Globus pallidus (tissue), 1 donor: ENCODE results near the gene MEAK7.

Source experiments
- DNase-seq: peaks from one replicate; pipeline ENCODE4 v3.0.0-alpha.2; 2015; ENCODE audit warnings: low spot score

Gene MEAK7, protein sequence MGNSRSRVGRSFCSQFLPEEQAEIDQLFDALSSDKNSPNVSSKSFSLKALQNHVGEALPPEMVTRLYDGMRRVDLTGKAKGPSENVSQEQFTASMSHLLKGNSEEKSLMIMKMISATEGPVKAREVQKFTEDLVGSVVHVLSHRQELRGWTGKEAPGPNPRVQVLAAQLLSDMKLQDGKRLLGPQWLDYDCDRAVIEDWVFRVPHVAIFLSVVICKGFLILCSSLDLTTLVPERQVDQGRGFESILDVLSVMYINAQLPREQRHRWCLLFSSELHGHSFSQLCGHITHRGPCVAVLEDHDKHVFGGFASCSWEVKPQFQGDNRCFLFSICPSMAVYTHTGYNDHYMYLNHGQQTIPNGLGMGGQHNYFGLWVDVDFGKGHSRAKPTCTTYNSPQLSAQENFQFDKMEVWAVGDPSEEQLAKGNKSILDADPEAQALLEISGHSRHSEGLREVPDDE

DNA sequence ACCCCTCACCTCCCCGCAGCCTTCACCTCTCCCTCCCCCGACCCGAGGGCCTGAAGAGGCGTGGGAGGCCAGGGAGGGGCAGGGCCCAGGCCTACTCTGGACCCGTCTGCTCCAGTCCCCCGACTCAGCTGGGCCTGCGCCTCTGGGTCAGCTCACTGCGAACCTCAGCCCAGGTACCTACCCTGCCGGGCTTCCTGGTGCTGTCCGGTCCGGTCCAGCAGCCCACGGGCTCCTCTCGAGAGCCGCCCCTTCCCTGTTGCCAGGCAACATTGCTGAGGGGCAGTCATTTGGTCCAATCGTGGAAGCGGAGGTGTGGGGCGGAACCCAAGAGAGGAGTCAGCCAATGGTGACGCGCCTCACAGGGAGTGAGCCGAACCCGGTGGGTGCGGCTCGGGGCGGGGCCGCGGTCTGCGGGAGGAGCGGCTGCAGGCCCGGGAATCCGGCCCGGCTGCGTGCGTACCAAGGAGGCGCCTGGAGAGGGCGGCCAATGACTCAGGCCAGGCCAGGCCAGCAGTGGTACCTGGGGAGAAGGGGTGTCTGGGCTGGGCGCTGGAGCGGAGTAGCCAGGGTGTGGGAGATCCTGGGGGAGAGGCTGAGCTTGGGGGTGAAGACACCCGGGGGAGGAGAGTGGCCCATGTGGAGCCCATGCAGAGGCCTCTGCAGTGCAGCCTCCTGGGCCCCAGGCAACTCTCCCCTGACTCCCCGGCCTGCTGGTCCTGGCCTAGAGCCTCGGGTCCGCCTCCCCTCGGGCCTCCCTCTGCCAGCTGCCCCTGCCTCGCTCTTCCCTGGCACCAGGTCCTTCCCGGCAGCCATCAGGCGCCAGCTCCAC is at the start of gene MEAK7:
Gene MEAK7 (minus strand): TSS at position 240 of the 829 bp plus-strand sequence. CDS start 6,573 bp downstream, outside the sequence.
- DNase-seq: peak; percentile 99

DNA sequence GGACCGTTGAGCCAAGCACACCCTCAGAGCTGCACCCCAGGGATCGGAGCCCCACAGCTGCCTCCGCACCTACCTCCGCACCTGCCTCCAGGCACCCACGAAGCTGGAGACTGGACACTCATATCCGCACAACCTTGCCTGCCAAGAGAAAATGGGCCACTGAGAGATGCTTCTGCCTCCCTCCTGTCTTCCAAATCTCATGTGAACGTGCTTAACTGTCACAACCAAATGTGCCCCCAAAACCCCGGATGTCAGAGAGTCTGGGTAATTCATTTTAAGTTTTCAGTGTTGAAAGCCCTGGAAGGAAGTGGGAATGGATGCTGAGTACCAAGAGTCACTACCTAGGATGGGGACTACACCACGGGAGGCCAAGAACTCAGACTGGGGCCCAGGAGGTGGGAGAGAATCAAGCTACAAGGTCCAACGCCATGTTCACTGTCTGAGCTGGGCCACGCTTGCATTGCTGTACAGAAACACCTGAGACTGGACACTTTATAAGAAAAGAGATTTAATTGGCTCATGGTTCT is 49.5 kb upstream of the MEAK7 start:
- DNase-seq: no peak

DNA sequence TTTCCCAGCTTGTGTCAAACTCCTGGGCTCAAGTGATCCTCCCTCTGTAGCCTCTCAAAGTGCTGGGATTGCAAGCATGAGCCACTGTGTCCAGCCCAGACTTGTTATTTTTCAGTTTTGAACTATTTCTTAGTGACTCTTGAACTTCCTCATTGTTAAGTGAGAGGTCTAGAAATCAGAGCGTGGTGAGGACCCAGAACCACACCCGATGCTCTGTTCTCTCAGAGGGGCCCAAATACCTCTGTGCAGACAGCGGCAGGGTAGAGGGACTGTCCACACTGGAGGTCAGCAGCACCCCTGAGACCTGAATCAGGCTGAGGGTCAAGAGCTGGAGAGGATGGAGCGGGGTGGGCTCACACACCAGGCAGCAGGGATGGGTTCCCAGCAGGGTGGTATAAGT is 47.7 kb upstream of the MEAK7 start:
- DNase-seq: no peak

DNA sequence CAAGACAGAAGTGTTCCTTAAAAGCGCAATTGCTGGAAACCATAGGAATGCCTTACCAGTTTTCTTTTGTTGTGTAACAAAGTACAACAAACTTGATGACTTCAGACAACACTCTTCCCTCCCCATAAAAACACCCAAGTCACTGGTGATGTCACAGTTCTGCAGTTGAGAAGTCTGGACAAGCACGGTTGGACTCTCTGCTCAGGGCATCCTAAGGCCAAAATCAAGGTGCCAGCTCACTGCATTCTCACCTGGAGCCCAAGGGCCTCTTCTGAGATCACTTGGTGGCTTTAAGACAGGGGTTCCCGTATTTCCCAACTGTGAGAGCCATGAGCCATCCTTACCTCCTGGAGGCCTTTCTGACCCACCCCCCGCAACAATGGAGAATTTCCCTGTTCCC is 45.6 kb upstream of the MEAK7 start:
- no peak for DNase-seq

DNA sequence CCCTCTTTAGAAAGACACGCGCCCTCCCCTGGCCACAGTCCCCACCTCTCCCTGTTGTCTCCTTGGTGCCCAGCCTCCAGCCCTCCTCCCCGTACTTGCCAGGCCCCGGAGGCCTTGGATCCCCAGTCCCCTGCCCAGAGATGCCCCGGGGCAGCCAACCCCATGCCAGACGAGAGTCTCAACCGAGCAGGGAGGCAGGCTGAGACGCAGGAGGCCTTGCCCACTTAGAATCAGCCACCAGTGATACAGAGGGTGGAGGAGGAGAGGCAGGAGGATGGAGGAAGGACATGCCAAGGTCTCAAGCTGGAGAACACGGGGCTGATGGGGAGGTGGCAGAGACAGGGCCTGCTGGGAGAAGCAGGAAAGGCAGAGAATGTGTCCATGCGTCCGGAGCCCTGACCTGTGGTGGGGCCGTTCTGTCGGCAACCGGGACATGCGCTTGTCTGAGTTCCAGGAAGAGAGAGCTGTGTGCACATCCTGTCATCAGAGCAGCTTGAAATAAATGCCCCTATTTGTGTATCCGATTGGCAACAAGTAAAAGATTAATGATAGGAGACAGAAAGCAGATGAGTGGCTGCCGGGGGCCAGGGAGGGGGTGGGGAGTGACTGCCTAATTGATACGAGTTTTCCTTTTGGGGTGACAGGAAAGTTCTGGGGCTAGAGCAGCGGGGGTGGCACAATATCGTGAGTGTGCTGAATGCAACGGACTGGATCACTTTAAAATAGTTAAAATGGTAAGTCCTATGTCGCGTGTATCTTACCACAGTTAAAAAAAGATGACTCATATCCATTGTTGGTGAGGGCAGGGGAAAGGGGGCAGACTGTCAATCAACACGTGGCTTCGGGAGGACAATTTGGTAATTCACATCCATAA is 44.7 kb upstream of the MEAK7 start:
- peak; percentile 47 for DNase-seq

DNA sequence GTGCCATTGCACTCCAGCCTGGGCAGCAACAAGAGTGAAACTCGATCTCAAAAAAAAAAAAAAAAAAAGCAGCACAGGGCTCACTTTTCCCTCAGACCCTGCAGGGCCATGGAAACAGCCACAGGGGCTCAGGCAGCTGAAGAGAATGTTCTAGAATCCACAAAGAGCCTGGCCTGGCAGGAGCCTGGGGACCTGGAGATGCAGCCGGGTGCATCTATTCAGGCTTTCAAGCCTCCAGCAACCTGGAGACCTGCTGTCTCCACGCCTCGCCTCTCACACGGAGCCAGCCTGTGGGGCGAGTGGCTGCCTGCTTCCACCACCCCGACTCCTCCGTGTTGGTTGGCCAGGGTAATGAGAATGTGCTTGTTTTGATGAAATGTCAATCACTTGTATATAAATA is 44.0 kb upstream of the MEAK7 start:
- DNase-seq: peak; percentile 55

DNA sequence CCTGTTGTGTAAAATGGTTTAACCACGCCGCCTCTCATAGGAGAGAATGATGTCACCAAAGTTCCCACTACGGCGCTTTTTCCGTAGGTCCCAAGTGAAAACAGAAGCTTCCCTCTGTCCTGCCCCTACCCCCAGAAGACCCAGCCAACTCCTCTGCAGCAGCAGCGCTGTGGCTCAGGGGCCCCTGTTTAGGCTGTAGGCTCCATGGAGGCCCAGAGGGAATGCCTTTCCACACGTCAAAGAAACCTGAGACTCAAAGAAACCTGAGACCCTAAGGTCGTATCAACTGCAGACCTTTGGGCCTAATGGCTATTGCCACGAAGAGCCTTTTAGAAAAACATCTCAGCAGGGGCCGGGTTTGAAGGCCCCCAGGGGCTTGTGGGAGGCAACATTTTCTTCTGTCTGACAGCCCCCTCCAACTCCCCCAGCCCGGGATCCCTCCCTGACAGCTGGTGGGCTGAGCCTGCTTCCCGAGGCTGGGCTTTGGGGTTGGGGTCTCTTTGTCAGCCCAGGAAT is 43.1 kb upstream of the MEAK7 start:
- DNase-seq: no peak

DNA sequence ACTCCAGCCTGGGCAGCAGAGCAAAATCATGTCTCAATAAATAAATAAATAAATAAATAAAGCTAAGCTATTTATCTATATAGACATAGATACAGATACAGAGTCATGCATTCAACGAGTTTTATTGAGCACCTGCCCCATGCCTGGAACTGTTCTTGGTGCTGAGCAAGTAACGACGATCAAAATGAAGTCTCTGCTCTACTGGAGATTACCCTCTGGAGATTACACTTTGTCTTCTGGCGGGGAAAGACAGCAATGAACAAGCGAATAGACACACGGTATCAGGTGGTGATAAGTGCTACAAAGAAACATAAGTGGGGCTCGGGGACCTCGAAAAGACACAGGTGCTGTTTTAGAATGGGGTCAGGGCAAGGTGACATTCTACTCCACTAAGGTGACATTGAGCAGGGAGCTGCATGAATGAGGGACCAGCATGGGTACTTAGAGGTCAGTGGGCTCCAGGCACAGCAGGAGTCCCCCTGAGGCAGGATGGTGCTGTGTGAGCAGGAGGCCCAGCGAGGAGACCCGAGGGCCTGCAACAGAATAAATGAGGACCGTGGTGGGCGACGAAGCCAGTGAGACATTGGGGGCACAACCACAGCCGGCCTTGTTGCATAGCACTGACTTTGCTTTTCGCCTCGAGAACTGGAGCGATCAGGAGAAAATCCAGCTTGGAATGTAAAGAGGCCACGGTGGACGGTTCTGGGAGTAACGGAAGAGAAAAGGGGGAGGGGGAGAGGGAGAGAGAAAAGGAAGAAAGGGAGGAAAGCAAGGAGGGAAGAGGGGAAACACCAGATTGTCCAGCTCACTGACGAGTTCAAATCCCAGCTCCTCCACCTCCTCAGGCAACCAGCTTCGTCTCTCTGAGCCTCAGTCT is 42.4 kb upstream of the MEAK7 start:
- DNase-seq: no peak

DNA sequence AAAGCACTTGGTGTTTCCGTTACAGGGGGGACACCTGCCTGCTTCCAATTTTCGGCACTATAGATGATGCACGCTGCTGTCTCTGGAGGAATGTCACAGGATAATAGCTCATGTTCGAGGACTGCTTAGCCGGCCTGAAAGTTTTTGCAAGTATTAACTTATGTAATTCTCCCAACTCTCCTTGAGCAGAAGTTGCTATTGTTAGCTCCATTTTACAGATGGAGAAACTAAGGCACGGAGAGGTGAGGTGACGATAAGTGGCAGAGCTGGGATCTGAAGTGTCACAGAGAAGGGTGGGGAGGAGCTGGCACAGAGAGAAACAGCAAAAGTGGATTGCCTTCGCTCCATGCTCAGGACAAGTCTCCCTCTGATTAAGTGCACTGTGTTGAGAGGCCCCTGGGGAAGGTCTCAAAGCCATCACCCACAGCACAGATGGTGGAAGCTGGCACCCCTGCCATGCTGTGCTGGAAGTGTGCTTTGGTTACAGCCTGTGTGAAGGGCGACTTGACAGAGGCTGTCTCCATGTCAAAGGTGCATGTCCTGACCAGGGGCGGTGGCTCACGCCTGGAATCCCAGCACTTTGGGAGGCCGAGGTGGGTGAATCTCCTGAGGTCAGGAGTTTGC is 40.8 kb upstream of the MEAK7 start:
- DNase-seq: no peak

DNA sequence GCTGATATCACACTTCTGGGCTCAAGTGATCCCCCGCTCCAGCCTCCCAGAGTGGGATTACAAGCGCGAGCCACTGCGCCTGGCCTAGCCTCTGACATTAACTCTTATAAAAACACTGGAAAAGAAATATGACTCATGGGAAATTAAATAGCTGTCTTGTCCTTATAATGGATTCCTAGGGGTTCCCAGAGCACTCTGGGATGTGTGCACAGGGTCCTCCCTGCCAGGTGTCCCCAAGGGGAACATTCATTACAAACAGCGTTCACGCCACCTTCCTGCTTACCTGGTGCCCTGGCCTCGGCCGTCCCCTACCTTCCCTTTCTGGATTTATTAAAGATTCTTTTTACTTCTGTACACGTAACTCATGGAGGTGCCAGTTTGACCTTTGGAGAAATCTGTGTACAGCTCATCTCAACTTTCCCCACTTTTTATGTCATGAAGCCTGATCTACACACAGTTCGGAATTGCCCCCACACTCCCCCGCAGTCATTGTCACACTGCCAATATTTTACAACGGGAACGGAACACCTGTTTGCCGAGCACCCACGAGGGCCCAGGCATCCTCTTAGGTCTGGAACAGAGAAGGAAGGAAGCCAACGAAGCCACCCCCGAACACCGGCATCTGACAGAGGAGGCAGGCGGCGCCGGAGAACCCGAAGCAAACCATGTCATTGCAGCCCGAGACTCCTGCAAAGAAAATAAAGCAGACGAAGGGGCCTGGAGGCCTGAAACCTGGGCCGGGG is 39.7 kb upstream of the MEAK7 start:
- DNase-seq: no peak

DNA sequence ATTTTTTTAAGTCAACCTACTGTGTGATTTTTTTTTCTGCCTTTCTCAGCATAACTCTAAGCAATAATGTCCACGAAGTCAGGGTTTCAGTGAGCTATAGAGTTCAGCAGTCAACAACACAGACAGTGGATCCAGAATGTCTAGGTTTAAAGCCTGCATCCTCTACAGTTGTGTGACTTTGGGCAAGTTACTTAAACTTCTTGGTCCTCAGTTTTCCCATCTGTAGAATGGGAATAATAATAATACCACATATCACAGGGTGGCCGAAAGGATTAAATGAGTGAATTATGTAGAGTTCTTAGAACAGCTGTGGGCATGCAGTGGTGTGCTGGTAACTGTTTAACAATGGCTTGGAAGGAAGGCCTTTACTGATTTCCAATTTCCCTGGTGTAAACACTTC is 38.8 kb upstream of the MEAK7 start:
- no peak for DNase-seq

DNA sequence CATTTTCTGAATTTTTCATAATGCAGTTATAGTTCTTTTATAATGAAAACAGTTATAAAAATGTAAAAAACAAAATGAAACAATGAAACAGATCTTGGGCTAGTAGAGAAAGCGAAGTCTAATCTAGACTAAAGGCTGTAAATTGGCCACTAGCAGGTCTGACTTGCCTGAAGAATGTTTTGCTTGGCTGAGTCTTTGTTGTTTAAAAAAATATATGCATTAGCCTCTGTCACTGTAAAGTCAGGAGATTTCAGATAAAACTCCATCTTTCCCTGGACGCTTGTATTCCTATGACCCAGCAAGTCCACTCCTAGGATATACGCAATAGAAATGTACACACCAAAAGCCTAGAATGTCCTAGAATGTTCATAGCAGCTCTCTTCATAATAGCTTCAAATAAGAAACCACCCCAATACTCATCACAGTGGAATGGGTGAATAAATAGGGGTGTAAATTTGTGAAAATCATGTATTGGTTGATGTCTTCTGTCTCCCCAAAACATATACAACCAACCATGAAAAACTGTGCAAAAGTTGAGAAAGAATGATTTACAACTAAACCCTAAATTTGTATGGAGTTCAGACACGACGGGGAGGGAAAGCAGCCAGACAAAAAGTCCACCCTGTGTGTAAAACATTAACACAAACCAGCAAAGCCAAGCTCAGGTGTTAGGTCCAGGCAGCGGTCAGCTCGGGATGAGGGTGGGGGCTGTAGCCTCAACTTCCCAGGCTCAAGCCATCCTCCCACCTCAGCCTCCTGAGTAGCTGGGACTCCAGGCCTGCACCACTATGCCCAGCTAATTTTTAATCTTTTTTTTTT is 37.7 kb upstream of the MEAK7 start:
- DNase-seq: no peak

DNA sequence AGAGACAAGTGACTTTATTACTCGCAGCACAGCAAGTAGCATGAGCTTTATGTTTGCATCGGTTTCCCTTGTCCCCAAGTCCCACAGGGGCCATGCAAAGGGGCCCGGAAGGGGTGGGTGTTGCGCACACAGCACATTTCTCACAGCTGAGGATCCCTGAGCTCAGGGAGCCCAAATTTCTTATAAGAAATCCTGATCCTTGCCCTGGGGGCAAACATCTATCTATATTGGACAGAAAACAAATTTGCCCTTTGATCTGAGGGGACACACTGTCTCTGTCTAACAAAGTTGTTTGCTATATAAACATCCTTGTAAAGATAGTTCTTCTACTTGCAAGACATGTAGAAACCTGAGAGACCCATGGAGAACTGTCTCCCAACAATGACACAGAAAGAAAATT is 35.7 kb upstream of the MEAK7 start:
- DNase-seq: no peak

DNA sequence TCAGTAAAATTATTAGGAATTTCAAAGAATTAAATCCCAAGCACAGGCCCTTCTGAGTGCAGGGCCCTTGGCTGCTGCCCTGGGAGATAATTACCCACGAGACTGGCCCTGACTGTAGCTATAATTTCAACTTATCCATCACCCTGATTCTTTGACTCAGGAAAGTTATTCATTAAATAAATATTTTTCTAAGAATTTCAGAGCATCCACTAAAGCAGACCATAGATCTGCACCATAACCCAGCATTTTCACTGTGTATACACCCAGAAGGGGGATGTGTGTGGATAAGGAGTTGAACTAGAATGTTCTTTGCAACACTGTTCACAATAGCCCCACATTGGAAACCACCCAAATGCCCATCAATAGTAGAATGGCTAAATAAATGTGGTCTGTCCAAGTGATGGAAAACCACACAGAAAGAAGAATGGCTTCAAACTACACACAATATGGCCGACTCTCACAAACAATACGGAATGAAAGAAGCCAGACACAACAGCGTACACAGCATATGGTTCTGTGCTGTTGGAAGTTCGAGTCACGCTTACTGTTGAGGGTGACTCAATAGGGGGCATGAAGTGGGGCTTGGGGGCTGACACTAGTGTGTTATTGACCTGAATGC is 33.9 kb upstream of the MEAK7 start:
- no peak for DNase-seq

DNA sequence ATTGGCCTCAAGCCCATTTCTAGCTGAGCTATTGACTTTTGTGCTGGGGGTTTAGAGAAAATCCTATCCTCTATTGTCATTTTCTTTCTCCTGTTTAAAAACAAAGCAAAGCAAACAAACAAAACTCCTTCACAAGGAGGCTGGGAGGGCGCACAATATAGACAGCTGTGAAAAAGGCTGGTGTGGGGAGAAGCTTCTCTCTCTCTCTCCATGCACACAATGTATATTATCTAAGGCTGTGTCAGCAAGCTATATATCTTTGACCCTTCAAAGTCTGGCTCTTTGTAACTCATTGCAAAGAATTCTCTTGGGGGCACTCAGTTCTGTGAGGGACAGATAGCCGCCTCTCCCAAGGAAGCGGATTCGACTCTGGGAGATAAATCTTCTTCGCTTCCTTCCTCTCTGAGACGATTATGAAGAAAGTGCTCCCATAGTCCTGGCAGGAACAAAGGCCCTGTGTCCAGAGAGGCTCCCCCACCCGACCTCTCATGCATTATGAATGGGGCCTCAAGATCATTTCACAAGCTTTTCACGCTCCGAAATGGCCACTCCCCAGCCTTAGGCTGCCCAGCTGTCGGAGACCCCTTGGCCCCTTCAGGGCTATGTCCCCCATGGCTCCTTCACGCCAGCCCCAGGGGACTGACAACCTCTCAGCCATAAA is 33.2 kb upstream of the MEAK7 start:
- DNase-seq: no peak

DNA sequence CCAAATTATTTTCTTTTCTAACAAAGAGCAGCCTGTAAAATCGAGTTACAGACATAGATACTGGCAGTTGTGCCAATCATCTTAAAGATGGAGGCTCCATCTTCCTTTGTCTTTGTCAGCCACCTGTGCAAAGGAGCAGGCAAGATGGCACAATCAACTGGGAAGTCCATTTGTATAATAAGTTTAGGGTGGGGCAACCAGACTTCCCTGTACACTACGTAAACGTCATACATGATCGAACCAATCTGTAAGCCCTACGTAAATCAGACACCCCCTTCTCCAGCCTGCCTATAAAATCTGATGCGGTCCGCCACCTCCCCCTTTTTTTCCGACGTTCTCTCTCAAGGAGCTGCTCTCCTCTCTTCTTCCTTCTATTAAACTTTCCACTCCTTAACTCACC is 31.4 kb upstream of the MEAK7 start:
- no peak for DNase-seq

DNA sequence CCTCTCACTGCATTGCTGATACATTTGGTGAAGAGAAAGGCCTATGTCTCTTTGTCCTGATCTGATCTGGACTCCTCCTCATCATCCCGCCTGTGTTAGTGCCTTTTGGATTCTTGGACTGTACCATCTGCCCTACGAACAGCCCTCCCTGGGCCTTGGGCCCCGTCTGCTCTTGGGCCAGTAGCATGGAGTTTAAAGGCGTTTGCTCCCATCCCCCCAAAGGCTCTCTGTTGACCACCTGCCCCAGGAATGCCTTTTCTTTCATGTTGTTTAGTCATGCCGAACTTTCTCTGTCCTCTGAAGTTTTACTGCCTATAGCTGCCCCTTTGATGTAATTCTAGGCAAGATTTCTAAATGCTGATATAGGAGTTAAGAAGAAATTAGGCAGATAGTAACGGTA is 30.9 kb upstream of the MEAK7 start:
- no peak for DNase-seq

DNA sequence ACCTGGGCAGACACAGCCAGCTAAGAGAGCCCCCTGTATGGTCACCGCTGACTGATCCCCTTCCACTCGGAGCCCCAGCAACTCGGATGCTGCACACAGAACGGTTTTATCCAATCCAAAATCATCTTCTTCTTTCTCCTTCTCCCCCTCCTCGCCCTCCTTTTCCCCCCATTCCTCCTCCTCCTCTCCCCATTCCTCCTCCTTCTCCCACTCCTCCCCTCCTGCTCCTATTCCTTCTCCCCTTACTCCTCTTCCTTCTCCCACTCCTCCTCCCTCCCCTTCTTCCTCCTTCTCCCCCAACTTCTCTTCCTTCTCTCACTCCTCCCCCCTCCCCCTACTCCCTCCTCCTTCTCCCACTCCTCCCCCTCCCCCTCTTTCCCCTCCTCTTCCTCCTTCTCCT is 30.4 kb upstream of the MEAK7 start:
- DNase-seq: no peak
